Measurements from ENCODE around the gene MYO9B.

DNA sequence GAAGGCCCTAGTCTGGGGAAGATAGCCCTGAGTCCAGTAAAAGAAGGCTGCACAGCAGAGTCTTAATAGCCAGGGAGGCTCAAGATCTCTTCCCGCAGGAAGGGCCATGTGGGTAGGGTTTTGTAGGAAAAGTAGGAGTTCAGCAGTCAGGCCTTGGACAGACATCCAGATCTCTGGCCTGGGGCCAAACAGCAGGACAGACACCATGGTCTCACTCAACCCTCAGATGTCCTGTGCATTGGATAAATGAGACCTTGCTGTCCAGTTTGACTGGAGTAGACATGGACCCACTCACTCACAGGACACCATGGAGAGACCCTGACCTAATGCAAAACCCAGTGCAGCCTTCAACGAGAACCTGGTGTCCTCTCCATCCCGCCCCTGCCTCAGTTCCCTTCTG, 154.3 kb downstream of the MYO9B start:
- TF ChIP-seq, protein P1, sequence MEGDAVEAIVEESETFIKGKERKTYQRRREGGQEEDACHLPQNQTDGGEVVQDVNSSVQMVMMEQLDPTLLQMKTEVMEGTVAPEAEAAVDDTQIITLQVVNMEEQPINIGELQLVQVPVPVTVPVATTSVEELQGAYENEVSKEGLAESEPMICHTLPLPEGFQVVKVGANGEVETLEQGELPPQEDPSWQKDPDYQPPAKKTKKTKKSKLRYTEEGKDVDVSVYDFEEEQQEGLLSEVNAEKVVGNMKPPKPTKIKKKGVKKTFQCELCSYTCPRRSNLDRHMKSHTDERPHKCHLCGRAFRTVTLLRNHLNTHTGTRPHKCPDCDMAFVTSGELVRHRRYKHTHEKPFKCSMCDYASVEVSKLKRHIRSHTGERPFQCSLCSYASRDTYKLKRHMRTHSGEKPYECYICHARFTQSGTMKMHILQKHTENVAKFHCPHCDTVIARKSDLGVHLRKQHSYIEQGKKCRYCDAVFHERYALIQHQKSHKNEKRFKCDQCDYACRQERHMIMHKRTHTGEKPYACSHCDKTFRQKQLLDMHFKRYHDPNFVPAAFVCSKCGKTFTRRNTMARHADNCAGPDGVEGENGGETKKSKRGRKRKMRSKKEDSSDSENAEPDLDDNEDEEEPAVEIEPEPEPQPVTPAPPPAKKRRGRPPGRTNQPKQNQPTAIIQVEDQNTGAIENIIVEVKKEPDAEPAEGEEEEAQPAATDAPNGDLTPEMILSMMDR (IDR thresholded peaks at IDR 0.05; ENCODE audit: insufficient read depth, low read length, poor library complexity, severe bottlenecking) = no peak
- no peak for TF ChIP-seq EZH2phosphoT487 (conservative IDR thresholded peaks at IDR 0.05; ENCODE audit: low read length)
